ENCODE results near the gene B3GALT5. TPM values are rescaled to one million over a fixed set of nuclear protein-coding genes. Genes with fewer than 3 reads are reported as not detected.

B3GALT5 gene
- total and polyA plus RNA-seq, 7 donors, result under 0.01 to 1.0 (median 0.06) TPM; not detected in 2

- no peak for TF ChIP-seq CTCF (IDR thresholded peaks at IDR 0.05)
- WGBS, 3 donors, result 63 to 75% (median 72%) methylated on average over 6 of the region's 6 CpGs
- Histone ChIP-seq H3K36me3 (ENCODE audit: insufficient read depth in 1 of 2, low read depth in 1 of 2) (no peaks in the 10 kb centered on the region), H3K27me3 (ENCODE audit: insufficient read depth in 3 of 3, low read length in 2 of 3) (peaks cover 0 to 16% (median 0%) of the 10 kb centered on the region in 3 donors), H3K27ac (no peak overlapping the region), H3K4me3 (no peak overlapping the region), H3K9me3 (no peaks in the 10 kb centered on the region), H3K4me1 (no peaks in the 10 kb centered on the region)
- intact Hi-C loops (cut with DNase I), result no loop called here
- DNase-seq (no peak), ATAC-seq (no peak)
Measured at GRCh38 chr21:39641827-39642450, 29.2 kb downstream of the B3GALT5 start.

- ATAC-seq (no peak), DNase-seq (no peak)
- WGBS, 3 donors, result 83 to 85% (median 85%) methylated on average over 6 of the region's 6 CpGs
- no peak for TF ChIP-seq CTCF (IDR thresholded peaks at IDR 0.05)
- Histone ChIP-seq H3K27ac (no peak overlapping the region), H3K27me3 (ENCODE audit: insufficient read depth in 3 of 3, low read length in 2 of 3) (peaks cover 0 to 10% (median 0%) of the 10 kb centered on the region in 3 donors), H3K4me1 (no peaks in the 10 kb centered on the region), H3K4me3 (no peak overlapping the region), H3K9me3 (no peaks in the 10 kb centered on the region), H3K36me3 (ENCODE audit: insufficient read depth in 1 of 2, low read depth in 1 of 2) (no peaks in the 10 kb centered on the region)
- intact Hi-C loops (cut with DNase I), result no loop called here
Measured at GRCh38 chr21:39644062-39644560, 31.4 kb downstream of the B3GALT5 start.

GRCh38 chr21:39645331-39645730 is 32.6 kb downstream of the B3GALT5 start:
- ATAC-seq, result no peak
- no peak for TF ChIP-seq CTCF (IDR thresholded peaks at IDR 0.05)
- no peaks in the 10 kb centered on the region for H3K9me3 ChIP-seq
- H3K4me3 ChIP-seq, result no peak overlapping the region
- no peak for DNase-seq
- peaks cover 0 to 3% (median 0%) of the 10 kb centered on the region in 3 donors for H3K27me3 ChIP-seq (ENCODE audit: insufficient read depth in 3 of 3, low read length in 2 of 3)
- WGBS, 3 donors, result 74 to 86% (median 84%) methylated on average over 3 of the region's 3 CpGs
- intact Hi-C loops (cut with DNase I), result no loop called here
- no peaks in the 10 kb centered on the region for H3K36me3 ChIP-seq (ENCODE audit: insufficient read depth in 1 of 2, low read depth in 1 of 2)
- H3K27ac ChIP-seq, result no peak overlapping the region
- no peaks in the 10 kb centered on the region for H3K4me1 ChIP-seq

- DNase-seq (no peak), ATAC-seq (no peak)
- H3K27ac ChIP-seq, result no peak overlapping the region
- intact Hi-C loops (cut with DNase I), result no loop called here
- no peak for TF ChIP-seq CTCF (IDR thresholded peaks at IDR 0.05)
- H3K27me3 ChIP-seq (ENCODE audit: insufficient read depth in 3 of 3, low read length in 2 of 3), result no peaks in the 10 kb centered on the region
- H3K4me3 ChIP-seq, result no peak overlapping the region
- no peaks in the 10 kb centered on the region for H3K9me3 ChIP-seq
- WGBS, 3 donors, result 64 to 82% (median 80%) methylated on average over 6 of the region's 6 CpGs
- no peaks in the 10 kb centered on the region for H3K36me3 ChIP-seq (ENCODE audit: insufficient read depth in 1 of 2, low read depth in 1 of 2)
- H3K4me1 ChIP-seq, result no peaks in the 10 kb centered on the region
Measured at GRCh38 chr21:39647476-39647875, 34.7 kb downstream of the B3GALT5 start.

GRCh38 chr21:39648879-39649278 is 36.1 kb downstream of the B3GALT5 start:
- H3K27ac ChIP-seq, result no peak overlapping the region
- intact Hi-C loops (cut with DNase I), result no loop called here
- H3K36me3 ChIP-seq (ENCODE audit: insufficient read depth in 1 of 2, low read depth in 1 of 2), result no peaks in the 10 kb centered on the region
- TF ChIP-seq CTCF (IDR thresholded peaks at IDR 0.05), result no peak
- no peaks in the 10 kb centered on the region for H3K27me3 ChIP-seq (ENCODE audit: insufficient read depth in 3 of 3, low read length in 2 of 3)
- H3K9me3 ChIP-seq, result peaks cover 8% of the 10 kb centered on the region
- no peak for ATAC-seq
- WGBS, 3 donors, result 79 to 82% (median 81%) methylated on average over 6 of the region's 6 CpGs
- no peaks in the 10 kb centered on the region for H3K4me1 ChIP-seq
- no peak overlapping the region for H3K4me3 ChIP-seq
- no peak for DNase-seq

All from psoas muscle (tissue), 8 donors.